K562 (cell line): ENCODE data around the gene HAL. TPM values are rescaled to one million over a fixed set of nuclear protein-coding genes. Genes with fewer than 3 reads are reported as not detected.

ENCODE experiments used
- ATAC-seq: fragments of 200-7000 bp; cut with Tn5 transposase; 3 replicates; pipeline ENCODE4 v1.9.1; 2020; ENCODE audit warnings: moderate library complexity
- BruUV-seq: library from RNA; stranded (reverse); fragments of 400-500 nt; replicated peaks from 2 replicates; lab custom pipeline; 2021; lab: Mats Ljungman, UMichigan
- CTCF ChIA-PET: fragments of 300-600 bp; formaldehyde crosslinking; extraction: SDS; loops from one replicate; lab custom pipeline; 2021; ENCODE audit warnings: low intra/inter-chr PET ratio; lab: Yijun Ruan, JAX
- POLR2A ChIA-PET: fragments of 300-600, 350-650 bp; sonication (Branson Sonifier 250); formaldehyde crosslinking; extraction: SDS; loops from one replicate; lab custom pipeline; 2021; ENCODE audit warnings: antibody characterized with exemption, inconsistent platforms; lab: Yijun Ruan, JAX
- DNase-seq, 4 experiments: peaks; one replicate each; pipeline versions ENCODE4 v3.0.0 to v3.0.0-alpha.2; 2011 to 2018; ENCODE audit warnings: low spot score in 3 of 4, mixed read lengths in 3 of 4; ENCODE audit errors: extremely low read depth in 1 of 4
- FAIRE-seq: peaks from 2 replicates; lab custom pipeline; 2011; peaks lifted over from hg19 to GRCh38; lab: Jason Lieb, UNC
- H2AFZ ChIP-seq: 2 replicates; pipeline ENCODE4 v1.6.0; 2011; ENCODE audit warnings: low read depth, low read length, control low read depth, inconsistent platforms
- H3K27ac ChIP-seq: fragments of 200-600 bp; 3 replicates; pipeline ENCODE4 v1.8.0; 2011; ENCODE audit warnings: low read depth, mild to moderate bottlenecking, control low read depth, inconsistent platforms, low read length, moderate library complexity, mixed read lengths; ENCODE audit errors: extremely low read depth
- H3K27me3 ChIP-seq, 2 experiments: fragments of 300-600 bp in 1 of 2; 2 replicates in 1 of 2; 3 replicates in 1 of 2; pipeline versions ENCODE4 v1.6.0 to v1.8.0; 2011; ENCODE audit warnings: inconsistent platforms in 2 of 2, low read length in 2 of 2, mild to moderate bottlenecking in 1 of 2, mixed read lengths in 1 of 2, moderate library complexity in 1 of 2; ENCODE audit not compliant: control insufficient read depth in 2 of 2, insufficient read depth in 2 of 2
- H3K36me3 ChIP-seq: fragments of 300-600 bp; 3 replicates; pipeline ENCODE4 v1.8.0; 2011; ENCODE audit warnings: mild to moderate bottlenecking, low read length, inconsistent platforms; ENCODE audit not compliant: control insufficient read depth, insufficient read depth
- H3K4me1 ChIP-seq, 2 experiments: fragments of 200-600 bp in 1 of 2; replicated peaks in 1 of 2; 2 replicates in 1 of 2; 3 replicates in 1 of 2; pipeline versions ENCODE4 v1.5.1 to v1.8.0; 2011; ENCODE audit warnings: inconsistent platforms in 2 of 2, low read length in 2 of 2, mild to moderate bottlenecking in 1 of 2, mixed read lengths in 1 of 2, moderate library complexity in 1 of 2; ENCODE audit not compliant: control insufficient read depth in 2 of 2, insufficient read depth in 2 of 2
- H3K4me2 ChIP-seq: 2 replicates; pipeline ENCODE4 v1.6.1; 2011; ENCODE audit warnings: low read length, control low read depth, inconsistent platforms, mixed read lengths; ENCODE audit not compliant: insufficient read depth
- H3K4me3 ChIP-seq: fragments of 200-600 bp; sonication (generic), shearing (Covaris generic); 2 replicates; pipeline ENCODE4 v1.5.1; 2016; ENCODE audit warnings: control low read depth, inconsistent platforms
- H3K79me2 ChIP-seq: fragments of 200-600 bp; 3 replicates; pipeline ENCODE4 v1.8.0; 2011; ENCODE audit warnings: low read length, inconsistent platforms; ENCODE audit not compliant: control insufficient read depth, insufficient read depth
- H3K9ac ChIP-seq, 2 experiments: 2 replicates each; pipeline versions ENCODE4 v1.6.0 to v1.6.1; 2011; ENCODE audit warnings: low read depth in 2 of 2, low read length in 2 of 2, control low read depth in 1 of 2, inconsistent platforms in 1 of 2, mild to moderate bottlenecking in 1 of 2, mixed read lengths in 1 of 2; ENCODE audit not compliant: insufficient read depth in 1 of 2
- H3K9me1 ChIP-seq: one replicate; pipeline ENCODE4 v1.6.0; 2011; ENCODE audit warnings: inconsistent platforms, mild to moderate bottlenecking, low read length, moderate library complexity; ENCODE audit not compliant: control insufficient read depth, insufficient read depth
- H3K9me3 ChIP-seq: replicated peaks from 2 replicates; pipeline ENCODE4 v1.5.1; 2011; ENCODE audit warnings: low read depth, low read length, inconsistent platforms; ENCODE audit not compliant: control insufficient read depth, insufficient read depth
- H4K20me1 ChIP-seq: replicated peaks from 2 replicates; pipeline ENCODE4 v1.6.1; 2011; ENCODE audit warnings: low read length, inconsistent platforms, mixed read lengths; ENCODE audit not compliant: control insufficient read depth, insufficient read depth
- ARNT ChIP-seq, 2 experiments: fragments of 450-650 bp; IDR thresholded peaks; 2 replicates each; pipeline ENCODE4 v1.6.1; 2016; ENCODE audit warnings: mild to moderate bottlenecking in 1 of 2
- ASH1L ChIP-seq: fragments of 450-650 bp; IDR thresholded peaks from 2 replicates; pipeline ENCODE4 v1.6.1; 2018; ENCODE audit warnings: borderline replicate concordance, mild to moderate bottlenecking, low read depth; ENCODE audit not compliant: partially characterized antibody
- BCL6 ChIP-seq: fragments of 250-450 bp; sonication (Bioruptor Pico); IDR thresholded peaks from 2 replicates; pipeline ENCODE4 v1.4.0; 2020
- DPF2 ChIP-seq: fragments of 450-650 bp; IDR thresholded peaks from 2 replicates; pipeline ENCODE4 v1.6.1; 2016
- FOXJ3 ChIP-seq: sonication (generic); formaldehyde crosslinking; IDR thresholded peaks from 2 replicates; pipeline ENCODE4 v1.4.0; 2020; ENCODE audit warnings: mild to moderate bottlenecking, missing genetic modification reagents
- FUS ChIP-seq: fragments of 200-400 bp; formaldehyde crosslinking; optimal IDR thresholded peaks from 2 replicates; pipeline ENCODE3; 2017; ENCODE audit warnings: low read depth, low read length
- PHTF2 ChIP-seq: fragments of 250-450 bp; sonication (Bioruptor Pico); IDR thresholded peaks from 2 replicates; pipeline ENCODE4 v1.5.0; 2021; ENCODE audit warnings: mild to moderate bottlenecking
- POLR3A ChIP-seq: IDR thresholded peaks from 2 replicates; pipeline ENCODE4 v1.6.1; 2011; ENCODE audit warnings: borderline replicate concordance, mild to moderate bottlenecking, moderate library complexity; ENCODE audit not compliant: insufficient read length, insufficient read depth; ENCODE audit errors: extremely low read depth
- PRDM10 ChIP-seq: fragments of 450-650 bp; IDR thresholded peaks from 2 replicates; pipeline ENCODE4 v1.6.1; 2018; ENCODE audit not compliant: partially characterized antibody
- RFX7 ChIP-seq: fragments of 250-450 bp; sonication (Bioruptor Pico); IDR thresholded peaks from 2 replicates; pipeline ENCODE4 v1.5.1; 2021; ENCODE audit warnings: mild to moderate bottlenecking
- ZNF232 ChIP-seq: sonication (generic); formaldehyde crosslinking; IDR thresholded peaks from 2 replicates; pipeline ENCODE4 v1.8.0; 2022; ENCODE audit warnings: mild to moderate bottlenecking, missing genetic modification reagents
- ZNF282 ChIP-seq: sonication (generic); formaldehyde crosslinking; IDR thresholded peaks from 2 replicates; pipeline ENCODE4 v1.8.1; 2023; ENCODE audit warnings: missing genetic modification reagents
- WGBS: fragments of 100-300 bp; shearing (Covaris generic); methylation state at CpG from one replicate; pipeline ENCODE4 v1.1.6; 2016; ENCODE audit warnings: low coverage, mixed read lengths; ENCODE audit not compliant: insufficient coverage; ENCODE audit errors: missing lambda C conversion rate; 5-methylcytosine and 5-hydroxymethylcytosine counted together
- in situ Hi-C: fragments of 300-500 bp; cut with MboI; formaldehyde crosslinking; loops from 4 replicates; pipeline ENCODE4 v1.15.0; 2018; ENCODE audit warnings: inconsistent platforms, mixed read lengths
- intact Hi-C: fragments of 100-400 bp; cut with micrococcal nuclease; formaldehyde crosslinking; loops from 2 replicates; pipeline ENCODE4 v1.14.2; 2022
- polyA plus RNA-seq, 8 experiments: library from polyadenylated mRNA; depleted of rRNA in 4 of 8; stranded (reverse) in 5 of 8; unstranded in 3 of 8; fragments of >200 nt; fragmentation: Nextera tagmentation in 2 of 8; fragmentation: Illumina TruSeq in 1 of 8; extraction: Ambion mirVana in 2 of 8; extraction: Trizol in 1 of 8; gene quantifications; 2 replicates each; pipeline versions ENCODE4 v1.2.1 to v1.2.3, GENCODE V29; 2011 to 2014; ENCODE audit warnings: inconsistent platforms in 1 of 8, missing spikeins in 1 of 8
- total RNA-seq, 7 experiments: library from RNA; depleted of rRNA in 6 of 7; stranded (reverse); fragments of >200 nt in 6 of 7; fragmentation: Illumina TruSeq in 2 of 7; extraction: Trizol in 2 of 7; gene quantifications; 2 replicates each; pipeline versions ENCODE4 v1.2.1 to v1.2.3, GENCODE V29; 2011 to 2021; ENCODE audit warnings: low replicate concordance in 1 of 7

HAL gene
- total and polyA plus RNA-seq, 9 of the 15 experiments (the other 6 are each of a cell fraction or from before 2014, with no cell fraction given): 0.03 to 0.36 (median 0.20) TPM; not detected in 4

DNA sequence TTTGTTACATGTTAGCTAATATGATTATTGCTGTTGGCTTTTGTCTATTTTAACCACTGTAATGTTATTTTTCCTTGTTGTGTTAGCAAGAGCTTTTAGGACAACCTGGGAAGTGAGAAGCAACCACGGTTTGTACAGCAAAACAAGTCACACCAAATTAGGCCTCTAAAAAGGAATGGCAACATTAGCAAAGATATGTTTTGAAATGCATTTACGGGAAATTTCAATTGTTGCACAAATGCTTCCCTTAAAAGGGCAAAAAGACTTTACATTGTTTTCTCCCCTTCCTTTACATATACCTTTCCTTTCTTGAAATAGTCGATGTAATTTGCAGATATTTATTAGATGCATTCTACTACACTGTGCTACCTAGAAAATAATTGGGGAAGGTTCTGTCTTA is 43.4 kb upstream of the HAL start:
- no peak for FAIRE-seq
- Histone ChIP-seq H3K9me3 (no peaks in the 10 kb centered on the region), H3K36me3 (no peaks in the 10 kb centered on the region; the same call in 2 of the 3 replicates), H3K27me3 (no peaks in the 10 kb centered on the region), H3K79me2 (peaks cover 5% of the 10 kb centered on the region; the same call in 1 of the 3 replicates), H3K27ac (no peak overlapping the region), H4K20me1 (no peaks in the 10 kb centered on the region), H3K9me1 (no peaks in the 10 kb centered on the region), H3K4me3 (no peak overlapping the region), H2AFZ (0 out of 2 replicates have a peak overlapping the region, but pooled peaks have one; percentile 5), H3K4me1 (peaks cover 8 to 14% of the 10 kb centered on the region in 2 experiments), H3K9ac (no peak overlapping the region), H3K4me2 (no peak overlapping the region)
- ChIA-PET POLR2A (no interaction called here), CTCF (no interaction called here)
- in situ Hi-C loops (no loop called here), intact Hi-C loops (no loop called here)
- ATAC-seq: no peak
- BruUV-seq: no TSS peak
- no peak for TF ChIP-seq POLR3A
- no peak for DNase-seq
- WGBS: 28% methylated on average over 3 of the region's 3 CpGs

DNA sequence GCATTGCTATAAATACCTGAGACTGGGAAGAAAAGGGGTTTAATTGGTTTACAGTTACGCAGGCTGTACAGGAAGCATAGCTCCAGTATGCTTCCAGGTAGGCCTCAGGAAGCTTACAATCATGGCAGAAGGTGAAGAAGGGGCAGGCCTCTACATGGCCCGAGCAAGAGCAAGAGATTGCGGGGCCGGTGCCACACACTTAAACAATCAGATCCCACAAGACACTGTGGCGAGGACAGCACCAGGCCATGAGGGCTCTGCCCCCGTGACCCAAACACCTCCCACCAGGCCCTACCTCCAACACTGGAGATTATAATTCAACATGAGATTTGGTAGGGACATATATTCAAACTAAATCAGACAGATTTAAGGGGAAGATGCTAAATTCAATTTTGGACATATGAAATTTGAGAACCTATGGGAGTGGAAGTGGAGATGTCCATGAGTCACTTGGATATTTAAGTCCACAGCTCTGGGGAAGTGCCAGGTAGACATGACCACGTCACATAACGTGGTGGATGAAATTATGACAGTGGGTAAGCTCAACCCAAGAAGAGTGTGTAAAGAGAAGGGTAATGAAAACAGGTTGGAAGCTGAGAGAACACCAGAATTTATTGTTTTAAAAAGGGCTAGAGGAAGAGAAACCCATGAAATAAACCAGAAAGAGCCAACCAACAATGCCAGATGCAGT is 40.8 kb upstream of the HAL start:
- FAIRE-seq (no peak), ATAC-seq (no peak), DNase-seq (no peak)
- Histone ChIP-seq H3K4me2 (no peak overlapping the region), H3K4me1 (peaks cover 8 to 12% of the 10 kb centered on the region in 2 experiments), H3K79me2 (peaks cover 6% of the 10 kb centered on the region; the same call in 1 of the 3 replicates), H3K4me3 (no peak overlapping the region), H3K27me3 (no peaks in the 10 kb centered on the region), H3K9me3 (no peaks in the 10 kb centered on the region), H3K9ac (no peak overlapping the region), H2AFZ (no peak overlapping the region), H3K27ac (no peak overlapping the region), H3K36me3 (no peaks in the 10 kb centered on the region; the same call in 2 of the 3 replicates), H4K20me1 (no peaks in the 10 kb centered on the region), H3K9me1 (no peaks in the 10 kb centered on the region)
- ChIA-PET CTCF (no interaction called here), POLR2A (interaction anchor here (0.6 kb wide), 1 partner anchor 15 kb away, joined by 4 read pairs; no protein-coding TSS in a partner anchor)
- 74% methylated on average over 8 of the region's 8 CpGs for WGBS
- intact Hi-C loops: no loop called here
- in situ Hi-C loops: no loop called here
- no TSS peak for BruUV-seq
- TF ChIP-seq FUS (no peak), ARNT (IDR thresholded peaks at IDR 0.05) (no peak), PHTF2 (CRISPR knock-in tag) (no peak), DPF2 (no peak), ZNF232 (CRISPR knock-in tag) (no peak), ZNF282 (CRISPR knock-in tag) (no peak), FOXJ3 (CRISPR knock-in tag) (no peak), BCL6 (no peak), RFX7 (CRISPR knock-in tag) (no peak), PRDM10 (no peak), ASH1L (no peak)
